ENCODE data around the gene PKIG.
A peak's percentile ranks its signal among the peaks of the same experiment; 100 is the strongest.
"Not testable (repeated sequence)": the region's sequence is repeated elsewhere in the genome, so short reads cannot be mapped to it uniquely, and the experiment has no call there.

The PKIG gene

GRCh38 chr20:44582311-44583025 is at the start of gene PKIG:
PKIG (plus strand) TSS chr20:44582579; CDS start chr20:44614557, 31,978 bp downstream.
- DNase-seq (ENCODE audit: low spot score), result no peak

- DNase-seq (ENCODE audit: low spot score), result peak; percentile 13
These were observed 49.4 kb upstream of the PKIG start for GRCh38 chr20:44532981-44533331.

- no peak for DNase-seq (ENCODE audit: low spot score)
These were observed 48.5 kb upstream of the PKIG start for GRCh38 chr20:44533928-44534327.

GRCh38 chr20:44536175-44536574 is 46.2 kb upstream of the PKIG start:
- no peak for DNase-seq (ENCODE audit: low spot score)

- no peak for DNase-seq (ENCODE audit: low spot score)
These were observed 44.4 kb upstream of the PKIG start for GRCh38 chr20:44537993-44538392.

GRCh38 chr20:44540834-44541233 is 41.5 kb upstream of the PKIG start:
- no peak for DNase-seq (ENCODE audit: low spot score)

GRCh38 chr20:44541992-44542391 is 40.4 kb upstream of the PKIG start:
- no peak for DNase-seq (ENCODE audit: low spot score)

GRCh38 chr20:44542890-44543289 is 39.5 kb upstream of the PKIG start:
- DNase-seq (ENCODE audit: low spot score), result no peak

- DNase-seq (ENCODE audit: low spot score), result no peak
These were observed 39.0 kb upstream of the PKIG start for GRCh38 chr20:44543358-44543757.

GRCh38 chr20:44544263-44544662 is 38.1 kb upstream of the PKIG start:
- no peak for DNase-seq (ENCODE audit: low spot score)

GRCh38 chr20:44547419-44547818 is 35.0 kb upstream of the PKIG start:
- DNase-seq (ENCODE audit: low spot score), result no peak

GRCh38 chr20:44549123-44549522 is 33.3 kb upstream of the PKIG start:
- no peak for DNase-seq (ENCODE audit: low spot score)

GRCh38 chr20:44552050-44552449 is 30.3 kb upstream of the PKIG start:
- DNase-seq (ENCODE audit: low spot score), result no peak

GRCh38 chr20:44552568-44552949 is 29.8 kb upstream of the PKIG start:
- DNase-seq (ENCODE audit: low spot score), result no peak

- DNase-seq (ENCODE audit: low spot score), result no peak
These were observed 29.1 kb upstream of the PKIG start for GRCh38 chr20:44552950-44553908.

- DNase-seq (ENCODE audit: low spot score), result no peak
These were observed 23.1 kb upstream of the PKIG start for GRCh38 chr20:44559302-44559701.

GRCh38 chr20:44560229-44560628 is 22.1 kb upstream of the PKIG start:
- no peak for DNase-seq (ENCODE audit: low spot score)

- not testable (repeated sequence) for DNase-seq (ENCODE audit: low spot score)
These were observed 21.6 kb upstream of the PKIG start for GRCh38 chr20:44560818-44561217.

GRCh38 chr20:44561876-44562275 is 20.5 kb upstream of the PKIG start:
- DNase-seq (ENCODE audit: low spot score), result no peak

- DNase-seq (ENCODE audit: low spot score), result no peak
These were observed 16.4 kb upstream of the PKIG start for GRCh38 chr20:44566018-44566417.

- no peak for DNase-seq (ENCODE audit: low spot score)
These were observed 15.6 kb upstream of the PKIG start for GRCh38 chr20:44566811-44567210.

GRCh38 chr20:44570367-44570766 is 12.0 kb upstream of the PKIG start:
- no peak for DNase-seq (ENCODE audit: low spot score)

GRCh38 chr20:44571362-44571988 is 10.9 kb upstream of the PKIG start:
- DNase-seq (ENCODE audit: low spot score), result no peak
